T-helper 1 cell treated with Interleukin-12 subunit alpha and Interleukin-12 subunit beta and Interleukin-4 antibody, amounts not matched to agents 30 μg/mL and 1 μg/mL, for 36 hours (primary cell): ENCODE measurements around the gene KNTC1.

Experiments
- H3K27ac Mint-ChIP-seq: one replicate; pipeline ENCODE4 v1.8.0; 2021; ENCODE audit warnings: mild to moderate bottlenecking, mixed read lengths
- H3K27me3 Mint-ChIP-seq: one replicate; pipeline ENCODE4 v1.8.0; 2021; ENCODE audit warnings: low read depth, mixed read lengths
- H3K36me3 Mint-ChIP-seq: one replicate; pipeline ENCODE4 v1.8.0; 2021; ENCODE audit warnings: low read depth, mixed read lengths
- H3K4me1 Mint-ChIP-seq: one replicate; pipeline ENCODE4 v1.8.0; 2021; ENCODE audit warnings: low read depth, mixed read lengths
- H3K4me3 Mint-ChIP-seq: one replicate; pipeline ENCODE4 v1.8.0; 2021; ENCODE audit warnings: mild to moderate bottlenecking, moderate library complexity, mixed read lengths
- H3K9me3 Mint-ChIP-seq: one replicate; pipeline ENCODE4 v1.8.0; 2021; ENCODE audit warnings: mixed read lengths

KNTC1 gene

GRCh38 chr12:122672515-122672914 lies 145.5 kb downstream of the KNTC1 start:
- peaks cover 4% of the 10 kb centered on the region for H3K27me3 Mint-ChIP-seq
- no peaks in the 10 kb centered on the region for H3K9me3 Mint-ChIP-seq
- H3K36me3 Mint-ChIP-seq: no peaks in the 10 kb centered on the region
- no peak overlapping the region for H3K4me3 Mint-ChIP-seq
- H3K4me1 Mint-ChIP-seq: no peaks in the 10 kb centered on the region
- H3K27ac Mint-ChIP-seq: no peak overlapping the region
